Measurements from ENCODE around the gene KRT26.
"Not testable (repeated sequence)": the region's sequence is repeated elsewhere in the genome, so short reads cannot be mapped to it uniquely, and the experiment has no call there.

Gene KRT26, protein sequence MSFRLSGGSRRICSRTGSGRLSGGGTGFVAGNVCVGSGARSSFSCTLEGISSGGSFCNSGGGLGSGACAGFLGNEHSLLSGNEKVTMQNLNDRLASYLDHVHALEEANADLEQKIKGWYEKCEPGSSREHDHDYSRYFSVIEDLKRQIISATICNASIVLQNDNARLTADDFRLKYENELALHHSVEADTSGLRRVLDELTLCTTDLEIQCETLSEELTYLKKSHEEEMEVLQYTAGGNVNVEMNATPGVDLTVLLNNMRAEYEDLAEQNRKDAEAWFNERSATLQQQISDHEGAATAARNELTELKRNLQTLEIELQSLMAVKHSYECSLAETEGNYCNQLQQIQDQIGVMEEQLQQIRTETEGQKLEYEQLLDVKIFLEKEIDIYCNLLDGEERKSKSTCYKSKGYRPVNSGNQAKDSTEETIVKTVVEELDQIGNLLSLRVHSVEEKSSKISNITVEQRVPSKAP

DNA sequence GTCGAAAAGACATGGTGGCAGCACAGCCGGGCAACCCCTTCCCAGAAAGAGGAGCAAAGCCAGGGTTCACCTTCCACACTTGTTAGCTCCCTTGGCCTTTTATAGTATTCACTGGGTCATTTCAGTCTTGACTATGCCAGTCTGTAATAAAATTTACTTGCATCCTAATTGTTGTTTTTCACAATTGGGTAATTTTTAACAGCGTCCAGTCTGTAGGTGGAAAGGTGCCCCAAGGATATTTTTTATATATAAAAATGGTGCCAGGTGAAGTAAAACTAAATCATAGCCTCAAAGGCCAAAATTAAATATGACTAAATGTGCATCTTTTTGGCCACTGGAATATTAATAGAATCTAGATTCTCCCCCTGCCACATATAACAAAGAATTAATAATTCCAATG, at the start of gene KRT26:
Gene KRT26, minus strand, starts transcription at position 101 of the 400 bp plus-strand sequence. Its CDS starts 88 bp downstream, at position 13.
- TF ChIP-seq GATA1 (IDR thresholded peaks at IDR 0.05; ENCODE audit: low read depth, low read length) (no peak), POLR2A (IDR thresholded peaks at IDR 0.05; ENCODE audit: low read length) (no peak)

DNA sequence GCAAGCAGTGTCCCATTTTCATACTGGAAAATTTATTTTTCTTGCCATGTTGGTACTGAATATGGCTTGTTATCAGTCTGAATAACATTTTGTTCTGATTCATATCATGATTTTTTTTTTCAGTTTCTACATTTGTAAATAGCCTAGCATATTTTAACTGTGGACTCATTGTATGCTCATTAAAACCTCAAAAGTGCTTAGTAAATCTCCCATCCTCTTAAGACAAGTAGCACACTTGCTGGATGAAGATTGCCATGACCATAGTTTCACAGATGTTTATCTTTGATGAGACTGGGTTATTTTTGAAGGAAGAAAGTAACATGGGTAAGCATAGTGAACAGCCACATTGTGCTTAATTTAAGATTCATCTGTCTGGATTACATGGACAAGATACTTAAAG, 49.5 kb upstream of the KRT26 start:
- DNase-seq, result no peak
- TF ChIP-seq GATA1 (IDR thresholded peaks at IDR 0.05; ENCODE audit: low read depth, low read length) (no peak), POLR2A (IDR thresholded peaks at IDR 0.05; ENCODE audit: low read length) (no peak)

More for the DNA sequence above, at the start of gene KRT26:
- DNase-seq, result no peak

DNA sequence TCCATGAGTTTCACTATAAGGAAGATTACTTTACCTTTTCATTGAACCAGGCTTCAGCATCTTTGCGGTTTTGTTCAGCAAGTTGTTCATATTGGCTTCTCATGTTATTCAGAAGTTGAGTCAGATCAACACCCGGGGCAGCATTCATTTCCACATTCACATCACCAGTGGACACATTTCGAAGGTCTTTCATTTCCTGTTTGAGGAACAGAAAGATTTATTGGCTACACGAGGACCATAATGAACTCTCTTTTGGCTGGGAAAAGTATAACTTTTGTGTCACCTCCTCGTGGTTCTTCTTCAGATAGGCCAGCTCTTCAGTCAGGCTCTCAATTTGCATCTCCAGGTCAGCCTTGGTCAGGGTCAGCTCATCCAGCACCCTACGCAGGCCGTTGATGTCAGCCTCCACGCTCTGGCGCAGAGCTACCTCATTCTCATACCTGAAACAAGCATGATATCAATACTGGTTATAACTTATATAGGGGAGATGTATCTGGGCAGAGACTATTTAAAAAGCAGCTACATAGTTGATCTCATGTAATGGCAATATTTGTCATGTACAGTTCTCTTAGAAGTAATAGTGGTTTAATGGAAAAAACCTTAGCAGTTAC, 48.3 kb upstream of the KRT26 start:
- TF ChIP-seq POLR2A (IDR thresholded peaks at IDR 0.05; ENCODE audit: low read length) (no peak), GATA1 (IDR thresholded peaks at IDR 0.05; ENCODE audit: low read depth, low read length) (no peak)

DNA sequence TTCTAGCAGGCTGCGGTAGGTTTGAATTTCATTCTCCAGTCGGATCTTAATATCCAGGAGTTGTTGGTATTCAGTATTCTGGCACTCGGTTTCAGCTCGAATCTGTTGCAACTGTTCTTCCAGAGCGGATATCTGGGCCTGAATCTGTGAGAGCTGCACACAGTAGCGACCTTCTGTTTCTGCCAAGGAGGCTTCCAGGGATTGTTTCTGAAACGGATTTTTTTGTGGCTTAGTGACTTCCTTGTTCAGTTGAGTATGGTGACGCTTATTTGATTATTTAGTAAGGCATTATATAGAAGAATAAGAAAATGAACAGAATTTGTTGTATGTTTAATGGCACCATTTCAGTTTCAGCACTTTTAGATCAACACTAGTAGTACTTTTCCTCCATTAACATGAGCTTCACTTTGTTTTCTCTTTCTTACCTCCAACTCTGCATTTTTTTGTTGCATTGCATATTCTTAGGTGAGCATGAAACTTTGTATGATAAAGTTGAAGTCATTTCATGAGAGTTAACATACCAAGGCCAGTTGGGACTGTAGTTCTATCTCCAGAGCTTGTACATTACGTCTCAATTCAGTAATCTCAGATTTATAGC, 47.6 kb upstream of the KRT26 start:
- TF ChIP-seq POLR2A (IDR thresholded peaks at IDR 0.05; ENCODE audit: low read length), result no peak
- DNase-seq, result peak; percentile 37 to 48

More for the DNA sequence above, 48.3 kb upstream of the KRT26 start:
- DNase-seq, result no peak

DNA sequence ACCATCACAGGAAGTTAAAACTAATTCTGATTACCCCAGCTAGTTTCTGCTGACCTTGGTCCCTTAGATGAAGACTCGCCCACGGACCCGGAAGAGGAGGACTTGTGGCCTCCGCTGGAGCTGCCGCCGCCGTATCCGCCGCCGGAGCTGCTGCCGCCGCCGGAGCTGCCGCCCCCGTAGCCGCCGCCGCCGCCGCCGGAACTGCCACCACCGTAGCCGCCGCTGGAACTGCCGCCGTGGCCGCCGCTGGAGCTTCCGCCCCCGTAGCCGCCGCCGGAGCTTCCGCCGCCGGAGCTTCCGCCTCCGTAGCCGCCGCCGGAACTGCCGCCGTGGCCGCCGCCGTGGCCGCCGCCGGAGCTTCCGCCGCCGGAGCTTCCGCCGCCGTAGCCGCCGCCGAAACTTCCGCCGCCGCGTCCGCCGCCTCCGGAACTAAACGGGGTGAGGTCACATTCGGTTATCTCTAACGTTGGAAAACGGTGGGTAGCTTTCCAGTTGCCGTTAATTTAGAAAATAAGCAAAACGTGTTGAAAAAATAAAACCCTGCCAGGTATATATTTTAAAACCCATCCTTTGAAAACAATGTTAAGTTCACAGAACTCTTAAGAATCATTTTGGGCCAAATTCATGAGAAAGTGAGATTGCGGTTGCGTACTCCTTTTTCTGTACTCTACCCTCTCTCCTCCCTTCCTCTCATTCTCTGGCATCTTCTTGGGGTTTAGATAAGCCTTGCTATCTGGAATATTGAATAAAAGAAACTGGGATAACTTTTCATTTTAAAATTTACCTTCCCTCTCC, 46.9 kb upstream of the KRT26 start:
- peak; percentile 40 for TF ChIP-seq POLR2A (IDR thresholded peaks at IDR 0.05; ENCODE audit: low read length)
- TF ChIP-seq GATA1 (IDR thresholded peaks at IDR 0.05; ENCODE audit: low read depth, low read length), result no peak
- DNase-seq, result peak; percentile 90 to 93

DNA sequence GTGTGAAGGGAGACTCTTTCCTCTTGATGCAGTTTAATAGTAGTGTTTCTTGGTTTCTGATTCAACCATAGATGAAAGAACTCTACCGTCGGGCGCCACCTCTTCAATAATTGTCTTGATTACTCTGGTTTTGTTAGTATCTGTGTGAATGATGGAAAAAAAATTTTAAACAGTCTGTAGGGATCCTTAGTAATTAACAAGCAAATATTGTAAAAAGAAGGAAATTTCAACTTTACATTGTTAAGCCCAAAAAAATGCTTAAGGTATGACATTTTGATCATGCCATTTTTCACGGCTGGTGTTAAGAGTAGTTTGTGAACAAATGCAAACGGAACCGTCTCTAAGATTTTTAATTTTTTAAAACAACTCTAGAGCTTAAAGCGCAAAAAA, 46.3 kb upstream of the KRT26 start:
- peak; percentile 26 to 52 for DNase-seq
- TF ChIP-seq POLR2A (IDR thresholded peaks at IDR 0.05; ENCODE audit: low read length) (no peak), GATA1 (IDR thresholded peaks at IDR 0.05; ENCODE audit: low read depth, low read length) (no peak)

DNA sequence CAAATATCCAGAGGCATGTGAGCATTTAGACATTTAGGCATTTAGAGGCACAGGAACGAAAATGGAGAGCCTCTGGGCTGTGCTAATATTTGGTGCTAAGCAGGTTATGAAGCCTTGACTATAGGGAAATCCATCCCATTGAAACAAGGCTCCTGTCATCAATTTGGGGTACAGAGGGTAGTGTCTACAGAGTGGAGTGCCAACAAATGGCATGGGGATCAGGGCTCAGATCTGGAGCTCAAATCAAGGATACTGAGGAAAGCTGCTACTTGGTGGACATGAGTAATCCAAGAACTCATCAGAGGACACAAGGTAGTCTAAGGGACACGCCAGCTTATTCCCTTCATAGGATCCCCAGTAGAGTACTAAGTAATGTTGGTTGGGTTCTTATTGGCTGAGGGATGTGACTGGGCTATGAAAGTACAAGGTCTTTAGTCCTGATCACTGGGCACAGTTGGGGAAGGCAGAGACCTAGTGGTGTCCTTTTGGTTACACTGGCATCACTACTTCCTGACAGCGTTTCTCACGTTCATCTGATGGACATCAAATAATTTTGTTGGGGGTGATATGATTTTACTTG, 45.2 kb upstream of the KRT26 start:
- DNase-seq, result no peak
- no peak for TF ChIP-seq GATA1 (IDR thresholded peaks at IDR 0.05; ENCODE audit: low read depth, low read length)

DNA sequence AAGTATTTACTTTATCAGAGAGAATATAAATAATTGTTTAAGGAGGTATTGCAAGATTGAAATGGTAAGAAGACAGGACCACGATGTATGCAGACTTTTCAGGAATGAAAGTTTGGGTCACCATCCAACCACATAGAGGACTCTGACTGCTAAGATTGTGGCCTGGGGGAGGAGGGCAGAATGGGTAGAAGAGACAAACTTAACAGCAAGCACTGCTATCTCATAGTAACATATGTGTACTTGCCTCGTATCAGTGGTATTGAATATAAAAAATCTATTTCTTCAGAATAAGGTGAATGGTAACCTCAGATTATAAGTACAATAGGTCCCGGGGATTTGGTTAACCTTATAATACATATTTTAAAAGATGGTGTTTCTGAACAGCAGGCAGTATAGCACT, 44.6 kb upstream of the KRT26 start:
- TF ChIP-seq GATA1 (IDR thresholded peaks at IDR 0.05; ENCODE audit: low read depth, low read length) (no peak), POLR2A (IDR thresholded peaks at IDR 0.05; ENCODE audit: low read length) (no peak)
- DNase-seq, result no peak

DNA sequence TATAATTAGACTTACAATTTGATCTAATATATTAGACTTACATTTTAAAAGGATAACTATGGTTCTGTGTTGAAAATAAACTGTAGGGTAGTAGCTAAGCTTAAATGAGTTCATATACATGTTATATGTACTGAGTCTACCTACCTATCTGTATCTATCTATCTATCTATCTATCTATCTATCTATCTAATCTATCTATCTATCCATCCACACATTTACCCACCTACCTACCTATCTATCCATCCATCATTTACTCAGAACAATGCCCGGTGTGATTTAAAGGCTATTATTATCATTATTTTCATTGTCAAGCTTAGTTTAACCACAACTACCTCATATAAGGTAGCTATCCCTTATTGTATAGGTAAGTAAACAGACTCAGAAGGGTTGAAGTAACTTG, 43.4 kb upstream of the KRT26 start:
- no peak for DNase-seq
- TF ChIP-seq POLR2A (IDR thresholded peaks at IDR 0.05; ENCODE audit: low read length), result no peak

DNA sequence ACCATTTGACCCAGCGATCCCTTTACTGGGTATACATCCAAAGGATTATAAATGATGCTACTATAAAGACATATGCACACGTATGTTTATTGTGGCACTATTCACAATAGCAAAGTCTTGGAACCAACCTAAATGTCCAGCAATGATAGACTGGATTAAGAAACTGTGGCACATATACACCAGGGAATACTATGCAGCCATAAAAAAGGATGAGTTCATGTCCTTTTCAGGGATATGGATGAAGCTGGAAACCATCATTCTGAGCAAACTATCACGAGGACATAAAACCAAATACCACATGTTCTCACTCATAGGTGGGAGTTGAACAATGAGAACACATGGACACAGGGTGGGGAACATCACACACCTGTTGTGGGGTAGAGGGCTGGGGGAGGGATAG, 42.7 kb upstream of the KRT26 start:
- DNase-seq, result not testable (repeated sequence)

DNA sequence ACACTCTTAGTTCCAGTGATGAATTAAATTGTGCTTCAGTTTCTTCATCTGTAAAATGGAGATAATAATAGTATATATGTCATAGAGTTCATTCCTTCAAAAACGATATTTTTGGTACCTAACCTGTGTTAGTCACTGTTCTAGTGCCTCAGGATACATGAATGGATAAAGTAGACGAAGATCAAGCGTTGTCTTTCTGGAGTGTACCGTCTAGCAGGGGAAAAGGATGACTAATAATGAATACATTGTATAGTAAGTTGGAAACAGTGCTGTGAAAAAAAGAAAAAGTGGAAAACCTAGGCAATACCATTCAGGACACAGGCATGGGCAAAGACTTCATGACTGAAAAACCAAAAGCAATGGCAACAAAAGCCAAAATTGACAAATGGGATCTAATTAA, 41.8 kb upstream of the KRT26 start:
- no peak for DNase-seq
- TF ChIP-seq POLR2A (IDR thresholded peaks at IDR 0.05; ENCODE audit: low read length) (no peak), GATA1 (IDR thresholded peaks at IDR 0.05; ENCODE audit: low read depth, low read length) (no peak)

DNA sequence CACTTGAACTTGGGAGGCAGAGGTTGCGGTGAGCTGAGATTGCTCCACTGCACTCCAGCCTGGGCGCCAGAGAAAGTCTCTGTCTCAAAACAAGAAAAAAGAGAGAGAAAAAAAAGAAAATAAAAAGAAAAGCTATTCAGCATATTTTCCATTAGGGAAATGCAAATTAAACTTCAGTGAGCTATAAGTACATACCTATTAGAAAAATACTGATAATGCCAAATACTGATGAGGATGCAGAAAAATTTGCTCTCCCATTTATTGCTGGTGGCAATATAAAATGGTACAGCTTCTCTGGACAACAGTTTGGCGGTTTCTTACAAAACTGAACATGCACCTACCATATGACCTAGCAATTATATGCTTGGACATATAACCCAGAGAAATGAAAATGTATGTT, 40.6 kb upstream of the KRT26 start:
- no peak for TF ChIP-seq POLR2A (IDR thresholded peaks at IDR 0.05; ENCODE audit: low read length)
- TF ChIP-seq GATA1 (IDR thresholded peaks at IDR 0.05; ENCODE audit: low read depth, low read length), result no peak
- no peak for DNase-seq

DNA sequence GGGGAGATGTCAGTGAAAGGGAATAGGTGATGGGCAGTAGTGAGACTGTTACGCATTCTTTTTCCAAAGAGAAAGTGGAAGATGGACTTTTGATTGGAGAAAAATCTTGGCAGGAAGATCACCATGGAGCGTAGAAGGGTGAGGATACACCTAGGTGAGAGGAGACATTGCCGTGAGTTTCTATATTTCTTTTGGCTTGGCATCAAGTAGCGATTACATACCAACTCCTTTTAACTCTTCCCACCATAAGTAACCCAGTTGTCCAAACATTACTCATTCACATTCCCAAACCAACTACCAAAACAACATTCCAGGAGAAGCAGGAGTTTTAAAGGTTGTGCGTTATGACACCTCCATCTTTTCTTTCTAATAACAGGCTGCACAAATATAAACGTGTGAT, 38.5 kb upstream of the KRT26 start:
- DNase-seq, result no peak
- no peak for TF ChIP-seq POLR2A (IDR thresholded peaks at IDR 0.05; ENCODE audit: low read length)
- TF ChIP-seq GATA1 (IDR thresholded peaks at IDR 0.05; ENCODE audit: low read depth, low read length), result no peak
